ENCODE results near the gene HOXB6. TPM values are rescaled to one million over a fixed set of nuclear protein-coding genes. Genes with fewer than 3 reads are reported as not detected.

Gene HOXB6
- total and polyA plus RNA-seq, 8 donors: 0.12 to 1.8 (median 0.69) TPM

DNA sequence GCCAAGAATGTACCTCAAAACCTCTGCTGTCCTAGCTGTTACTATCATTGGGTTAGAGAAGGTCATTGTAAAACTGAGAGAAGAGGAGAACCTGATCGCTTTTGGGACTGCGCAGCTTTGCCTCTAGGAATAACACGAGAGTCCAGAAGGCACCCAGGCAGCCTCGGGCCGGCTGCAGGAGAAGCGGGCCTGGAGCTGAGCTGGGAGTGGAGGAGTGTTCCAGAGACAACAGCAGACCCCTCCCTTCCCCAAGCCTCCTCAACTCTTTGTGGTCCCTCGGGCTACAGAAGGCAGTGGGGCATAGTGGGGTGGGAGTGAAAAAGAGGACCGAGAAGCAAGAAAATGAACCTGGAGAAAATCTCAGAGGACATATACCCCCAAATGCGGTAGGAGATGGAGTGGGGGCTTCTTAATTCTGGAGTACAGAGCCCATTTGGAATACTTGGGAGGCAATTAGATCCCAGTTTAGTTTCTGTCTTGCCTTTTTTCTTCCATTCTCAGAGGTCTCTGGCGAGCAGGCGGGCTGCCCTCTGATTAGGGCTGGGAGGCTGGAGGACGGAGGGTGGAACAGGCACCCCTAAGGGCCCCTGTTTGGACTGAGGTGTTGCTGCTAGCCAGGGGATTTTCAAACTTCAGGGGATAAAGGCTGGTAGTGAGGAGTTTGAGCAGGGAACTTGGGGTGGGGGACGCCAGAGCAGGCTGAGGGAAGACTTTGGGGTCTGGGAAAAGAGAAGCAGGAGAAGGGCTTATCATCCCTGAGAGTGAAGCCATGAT is 46.5 kb downstream of the HOXB6 start:
- 50 to 54% methylated on average over 13 of the region's 13 CpGs for WGBS, 2 donors
- intact Hi-C loops (cut with DNase I): no loop called here
- ATAC-seq (no peak), DNase-seq (peak in 1 of 6 donors; percentile 43), FAIRE-seq (no peak)
- Histone ChIP-seq H3K27me3 (peaks cover 0 to 17% (median 0%) of the 10 kb centered on the region in 4 donors), H3K27ac (peak overlapping the region in 1 of 4 donors; percentile 1), H3K4me1 (no peaks in the 10 kb centered on the region), H3K4me3 (no peak overlapping the region), H3K9me3 (no peaks in the 10 kb centered on the region), H3K36me3 (no peaks in the 10 kb centered on the region)
- TF ChIP-seq, protein P1, sequence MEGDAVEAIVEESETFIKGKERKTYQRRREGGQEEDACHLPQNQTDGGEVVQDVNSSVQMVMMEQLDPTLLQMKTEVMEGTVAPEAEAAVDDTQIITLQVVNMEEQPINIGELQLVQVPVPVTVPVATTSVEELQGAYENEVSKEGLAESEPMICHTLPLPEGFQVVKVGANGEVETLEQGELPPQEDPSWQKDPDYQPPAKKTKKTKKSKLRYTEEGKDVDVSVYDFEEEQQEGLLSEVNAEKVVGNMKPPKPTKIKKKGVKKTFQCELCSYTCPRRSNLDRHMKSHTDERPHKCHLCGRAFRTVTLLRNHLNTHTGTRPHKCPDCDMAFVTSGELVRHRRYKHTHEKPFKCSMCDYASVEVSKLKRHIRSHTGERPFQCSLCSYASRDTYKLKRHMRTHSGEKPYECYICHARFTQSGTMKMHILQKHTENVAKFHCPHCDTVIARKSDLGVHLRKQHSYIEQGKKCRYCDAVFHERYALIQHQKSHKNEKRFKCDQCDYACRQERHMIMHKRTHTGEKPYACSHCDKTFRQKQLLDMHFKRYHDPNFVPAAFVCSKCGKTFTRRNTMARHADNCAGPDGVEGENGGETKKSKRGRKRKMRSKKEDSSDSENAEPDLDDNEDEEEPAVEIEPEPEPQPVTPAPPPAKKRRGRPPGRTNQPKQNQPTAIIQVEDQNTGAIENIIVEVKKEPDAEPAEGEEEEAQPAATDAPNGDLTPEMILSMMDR (IDR thresholded peaks at IDR 0.05): no peak

DNA sequence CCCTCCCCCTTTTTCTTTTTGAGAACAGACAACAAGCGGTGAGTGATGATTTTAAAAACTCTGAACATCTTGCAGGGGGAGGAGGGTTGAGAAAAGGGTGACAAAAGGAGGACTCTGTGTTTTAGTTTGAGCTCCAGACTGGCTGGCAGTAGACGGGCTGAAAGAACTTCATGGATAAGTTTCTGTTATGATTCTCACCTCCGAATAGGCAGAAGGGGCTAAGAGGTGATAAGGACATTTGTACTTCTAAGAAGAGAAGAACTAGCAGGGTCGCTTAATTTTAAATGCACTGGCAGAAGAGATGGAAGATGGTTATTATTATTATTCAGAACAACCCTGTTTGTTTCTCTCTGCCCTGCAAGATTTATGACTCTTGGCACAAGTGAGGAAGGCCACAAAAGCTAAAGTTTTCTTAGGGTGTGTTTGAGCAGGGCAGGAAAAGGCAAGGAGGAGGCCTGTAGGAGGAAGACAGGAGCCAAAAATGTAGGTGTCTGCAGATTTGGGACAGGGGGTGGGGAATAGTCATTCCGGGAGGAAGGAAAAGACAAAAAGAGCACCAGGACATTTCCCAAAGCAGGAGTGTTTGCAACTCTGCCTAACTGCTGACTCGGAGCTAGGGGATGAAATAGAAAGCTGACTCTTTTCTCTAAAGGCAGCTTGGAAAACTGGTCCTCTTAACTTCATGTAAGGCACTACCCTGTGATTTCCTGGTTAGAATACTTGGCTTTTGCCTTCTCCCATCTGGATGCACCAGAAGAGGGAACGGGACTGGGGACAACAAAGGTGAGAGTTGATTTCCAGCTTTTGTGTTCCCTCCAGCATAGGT is 48.0 kb downstream of the HOXB6 start:
- Histone ChIP-seq H3K4me3 (no peak overlapping the region), H3K27me3 (peaks cover 0 to 14% (median 0%) of the 10 kb centered on the region in 4 donors)
- FAIRE-seq: no peak

DNA sequence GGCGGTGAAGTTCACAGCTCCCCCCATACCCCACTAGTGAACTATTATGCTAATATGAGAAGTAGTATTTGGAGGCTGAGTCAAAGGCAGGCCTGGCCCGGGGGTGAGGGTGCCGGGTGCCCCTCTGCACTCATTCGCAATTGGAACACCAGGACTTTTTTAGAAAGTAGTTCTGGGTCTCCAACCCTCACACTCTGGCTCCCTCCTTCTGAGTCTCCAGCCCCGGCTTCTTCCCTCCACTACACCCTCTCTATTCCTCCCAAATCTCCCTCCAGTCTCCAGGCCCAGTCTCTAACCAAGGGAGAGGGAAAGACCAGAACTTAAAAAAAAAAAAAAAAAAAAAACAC is 48.6 kb downstream of the HOXB6 start:
- DNase-seq (peak in 1 of 6 donors; percentile 39), ATAC-seq (no peak), FAIRE-seq (no peak)
- 73 to 76% methylated on average over 5 of the region's 5 CpGs for WGBS, 2 donors
- Histone ChIP-seq H3K27ac (no peak overlapping the region), H3K4me3 (no peak overlapping the region), H3K36me3 (no peaks in the 10 kb centered on the region), H3K27me3 (peaks cover 0 to 20% (median 0%) of the 10 kb centered on the region in 4 donors), H3K9me3 (no peaks in the 10 kb centered on the region), H3K4me1 (no peaks in the 10 kb centered on the region)
- TF ChIP-seq, protein P1 (IDR thresholded peaks at IDR 0.05): no peak
- intact Hi-C loops (cut with DNase I): no loop called here

More for the DNA sequence above, 48.0 kb downstream of the HOXB6 start:
- TF ChIP-seq, protein P1 (IDR thresholded peaks at IDR 0.05): no peak
- no peaks in the 10 kb centered on the region for H3K36me3 ChIP-seq
- intact Hi-C loops (cut with DNase I): no loop called here
- no peaks in the 10 kb centered on the region for H3K4me1 ChIP-seq
- no peaks in the 10 kb centered on the region for H3K9me3 ChIP-seq
- WGBS, 2 donors: 70 to 71% methylated on average over 7 of the region's 7 CpGs
- DNase-seq (no peak), ATAC-seq (no peak)
- H3K27ac ChIP-seq: no peak overlapping the region

DNA sequence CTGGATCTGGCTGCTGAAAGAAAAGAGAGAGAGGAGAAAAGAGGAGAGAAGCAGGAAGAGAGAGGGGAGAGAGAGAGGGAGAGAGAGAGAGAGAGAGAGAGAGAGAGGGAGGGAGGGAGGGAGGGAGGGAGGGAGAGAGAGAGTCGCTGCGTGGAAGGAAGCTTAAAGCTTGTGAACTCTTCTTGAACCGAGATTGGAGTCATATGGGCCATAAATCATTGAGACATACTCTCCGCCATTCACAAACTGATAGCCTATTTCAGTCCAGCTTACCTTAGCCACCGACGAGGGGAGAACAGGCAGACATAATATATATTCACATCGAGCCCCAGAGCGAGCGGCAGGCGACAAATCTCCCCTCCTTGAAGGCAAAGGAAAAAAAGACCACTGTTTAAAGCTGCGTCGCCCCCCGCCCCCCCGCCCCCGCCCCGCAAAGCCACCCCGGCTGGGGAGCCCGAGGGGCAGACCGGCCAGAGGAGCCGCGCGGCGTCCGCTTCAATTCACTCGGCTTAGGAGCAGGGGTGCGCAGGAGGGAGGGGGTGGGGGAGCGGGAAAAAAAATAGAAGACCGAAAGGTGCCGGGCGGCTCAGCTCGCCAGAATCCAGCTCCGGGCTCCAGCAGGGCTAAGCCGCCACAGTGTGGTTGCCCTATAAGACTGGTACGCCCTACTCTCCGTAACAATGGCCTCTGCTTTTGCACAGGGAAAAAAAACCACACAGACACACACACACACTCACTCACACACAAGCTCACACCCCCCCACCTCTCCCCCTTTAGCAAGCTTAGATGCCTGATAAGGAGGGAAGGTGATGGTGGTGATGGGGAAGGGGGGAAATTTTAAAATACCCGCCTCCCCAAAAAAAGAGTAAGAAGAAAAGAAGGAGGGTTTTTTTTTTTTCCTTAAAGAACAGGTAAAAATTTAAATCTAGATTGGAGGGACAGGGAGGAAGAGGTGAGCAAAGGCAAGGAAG is 49.2 kb downstream of the HOXB6 start:
- H3K36me3 ChIP-seq: no peaks in the 10 kb centered on the region
- H3K27me3 ChIP-seq: peaks cover 0 to 20% (median 0%) of the 10 kb centered on the region in 4 donors
- H3K4me3 ChIP-seq: peak overlapping the region in 2 of 4 donors; percentile 25 to 36
- intact Hi-C loops (cut with DNase I): no loop called here
- TF ChIP-seq, protein P1 (IDR thresholded peaks at IDR 0.05): no peak
- no peak for FAIRE-seq
- ATAC-seq: peak; percentile 39 to 51 (median 44)
- WGBS, 2 donors: 14 to 16% methylated on average over 36 of the region's 36 CpGs
- DNase-seq: peak in 1 of 6 donors; percentile 53
- no peaks in the 10 kb centered on the region for H3K4me1 ChIP-seq
- H3K9me3 ChIP-seq: no peaks in the 10 kb centered on the region
- peak overlapping the region in 1 of 4 donors; percentile 28 for H3K27ac ChIP-seq
